ENCODE results near the gene DRG2.

GRCh38 chr17:18124345-18125126 lies 36.8 kb downstream of the DRG2 start:
- TF ChIP-seq EP300 (IDR thresholded peaks at IDR 0.05; ENCODE audit: borderline replicate concordance): no peak
- TF ChIP-seq MAX (IDR thresholded peaks at IDR 0.05): no peak
- no peak for TF ChIP-seq EGR1 (IDR thresholded peaks at IDR 0.05)
- no peak for TF ChIP-seq RAD21 (IDR thresholded peaks at IDR 0.05; ENCODE audit: low read depth)
- no peak for TF ChIP-seq YY1 (IDR thresholded peaks at IDR 0.05; ENCODE audit: low read depth)
- no peak for TF ChIP-seq REST (IDR thresholded peaks at IDR 0.05; ENCODE audit: low read depth)
- TF ChIP-seq NFIC (IDR thresholded peaks at IDR 0.05): no peak
- TF ChIP-seq TAF1 (IDR thresholded peaks at IDR 0.05; ENCODE audit: low read depth): no peak
- TF ChIP-seq TCF12 (IDR thresholded peaks at IDR 0.05; ENCODE audit: low read depth): no peak
- no peak for TF ChIP-seq CREB1 (IDR thresholded peaks at IDR 0.05; ENCODE audit: low read depth)
- no peak for TF ChIP-seq FOXM1 (IDR thresholded peaks at IDR 0.05; ENCODE audit: borderline replicate concordance, low read depth)
- TF ChIP-seq ZBTB7A (IDR thresholded peaks at IDR 0.05; ENCODE audit: low read depth): no peak
- no peak for TF ChIP-seq CEBPB (IDR thresholded peaks at IDR 0.05)
- no peak for TF ChIP-seq TEAD4 (IDR thresholded peaks at IDR 0.05)
